Vagina (tissue), 2 donors: ENCODE data around the gene ITSN1.

ENCODE experiments used
- CTCF ChIP-seq, 3 experiments: fragments of 450-650 bp in 2 of 3; fragments of 200-600 bp in 1 of 3; sonication (generic) in 1 of 3; IDR thresholded peaks; one replicate each; pipeline ENCODE4 v1.5.1; 2017 to 2019; ENCODE audit warnings: antibody characterized with exemption in 3 of 3, mild to moderate bottlenecking in 2 of 3, moderate library complexity in 2 of 3
- POLR2A ChIP-seq, 2 donors: fragments of 450-650 bp; IDR thresholded peaks; one replicate each; pipeline ENCODE4 v1.6.1; 2017; ENCODE audit warnings: antibody characterized with exemption in 2 of 2, mild to moderate bottlenecking in 2 of 2, moderate library complexity in 2 of 2
- POLR2AphosphoS5 ChIP-seq, 2 donors: sonication (generic); formaldehyde crosslinking; IDR thresholded peaks; one replicate each; pipeline ENCODE4 v1.9.0; 2017; ENCODE audit warnings: antibody characterized with exemption in 2 of 2, mild to moderate bottlenecking in 2 of 2, low read depth in 1 of 2; ENCODE audit not compliant: insufficient read depth in 1 of 2

GRCh38 chr21:33664135-33664534 is 21.8 kb downstream of the ITSN1 start:
- no peak for TF ChIP-seq CTCF (IDR thresholded peaks at IDR 0.05)
- TF ChIP-seq POLR2A (IDR thresholded peaks at IDR 0.05) = no peak
- no peak for TF ChIP-seq POLR2AphosphoS5 (IDR thresholded peaks at IDR 0.05; ENCODE audit: insufficient read depth in 1 of 2, low read depth in 1 of 2)
